Left cardiac atrium (tissue), 4 donors: ENCODE data around the gene VGLL2. TPM values are rescaled to one million over a fixed set of nuclear protein-coding genes. Genes with fewer than 3 reads are reported as not detected.
A peak's percentile ranks its signal among the peaks of the same experiment; 100 is the strongest.
"Not testable (repeated sequence)": the region's sequence is repeated elsewhere in the genome, so short reads cannot be mapped to it uniquely, and the experiment has no call there.

ENCODE experiments used
- ATAC-seq, 2 donors: fragments of 200-7000 bp; cut with Tn5 transposase; one replicate each; pipeline ENCODE4 v1.9.1; 2020; ENCODE audit warnings: mild to moderate bottlenecking in 2 of 2, moderate library complexity in 2 of 2
- DNase-seq: peaks from one replicate; pipeline ENCODE4 v3.0.0-alpha.2; 2020
- intact Hi-C, 2 donors: fragments of 100-400 bp; cut with DNase I; formaldehyde crosslinking; loops; one replicate each; pipeline versions ENCODE4 v1.14.1 to v1.15.1; 2022 to 2023
- long read RNA-seq: library from polyadenylated mRNA; unstranded; transcript quantifications from one replicate; pipeline ENCODE4 v2.0.0, GENCODE V29; 2021
- total RNA-seq, 2 donors: library from RNA; stranded (reverse); fragmentation: NEBNext Ultra II Directional; extraction: Animal tissue kit (Norgen Biotek cat#: 25700); gene quantifications; one replicate each; pipeline ENCODE4 v1.2.1, GENCODE V29; 2021
- donor health status: DM: no; HTN: yes; CAD: no.
- donor health status: DM: no; HTN: yes; CAD: no; lungs with severe emphysema.
- donor health status: DM: yes; HTN: yes; CAD: no.
- donor health status: Dilated cardiomyopathy.

VGLL2 gene
- total RNA-seq = 1 to 10 TPM in 1 of 2 donors, under 1 TPM in 1; 0.26 to 1.7 TPM
- long read RNA-seq = 0 reads

- ATAC-seq = peak; percentile 79 to 90
- DNase-seq = peak; percentile 49
- intact Hi-C loops = no loop called here
Observed at GRCh38 chr6:117265410-117266256, at the start of gene VGLL2. VGLL2 (plus strand) TSS chr6:117265558; CDS start chr6:117265764, 206 bp downstream.

GRCh38 chr6:117222861-117223260 lies 42.5 kb upstream of the VGLL2 start:
- intact Hi-C loops = no loop called here
- ATAC-seq (no peak), DNase-seq (no peak)

- DNase-seq (no peak), ATAC-seq (no peak)
- intact Hi-C loops = no loop called here
Observed at GRCh38 chr6:117226778-117227177, 38.6 kb upstream of the VGLL2 start.

- peak in 1 of 2 donors; percentile 27 for ATAC-seq
- intact Hi-C loops = no loop called here
Observed at GRCh38 chr6:117227245-117227962, 38.0 kb upstream of the VGLL2 start.

GRCh38 chr6:117228202-117228601 lies 37.2 kb upstream of the VGLL2 start:
- ATAC-seq (peak in 1 of 2 donors; percentile 49), DNase-seq (no peak)
- intact Hi-C loops = no loop called here

More at GRCh38 chr6:117227245-117227962, 38.0 kb upstream of the VGLL2 start:
- DNase-seq = no peak

GRCh38 chr6:117229870-117230269 lies 35.5 kb upstream of the VGLL2 start:
- ATAC-seq (no peak), DNase-seq (no peak)
- intact Hi-C loops = no loop called here

- DNase-seq (no peak), ATAC-seq (no peak)
- intact Hi-C loops = no loop called here
Observed at GRCh38 chr6:117231466-117231865, 33.9 kb upstream of the VGLL2 start.

- ATAC-seq = no peak
- intact Hi-C loops = no loop called here
Observed at GRCh38 chr6:117232196-117232595, 33.2 kb upstream of the VGLL2 start.

GRCh38 chr6:117233145-117233544 lies 32.2 kb upstream of the VGLL2 start:
- ATAC-seq = peak in 1 of 2 donors; percentile 81

More at GRCh38 chr6:117232196-117232595, 33.2 kb upstream of the VGLL2 start:
- no peak for DNase-seq

GRCh38 chr6:117237561-117237960 lies 27.8 kb upstream of the VGLL2 start:
- ATAC-seq = no peak
- intact Hi-C loops = no loop called here
- no peak for DNase-seq

More at GRCh38 chr6:117233145-117233544, 32.2 kb upstream of the VGLL2 start:
- intact Hi-C loops = no loop called here
- no peak for DNase-seq

GRCh38 chr6:117244571-117244970 lies 20.8 kb upstream of the VGLL2 start:
- DNase-seq, ATAC-seq, intact Hi-C loops: not testable (repeated sequence)

GRCh38 chr6:117244979-117245378 lies 20.4 kb upstream of the VGLL2 start:
- intact Hi-C loops, ATAC-seq, DNase-seq: not testable (repeated sequence)

GRCh38 chr6:117253785-117254184 lies 11.6 kb upstream of the VGLL2 start:
- ATAC-seq (no peak), DNase-seq (no peak)
- intact Hi-C loops = no loop called here

- intact Hi-C loops = no loop called here
- no peak for ATAC-seq
- DNase-seq = no peak
Observed at GRCh38 chr6:117262799-117263198, 2.6 kb upstream of the VGLL2 start.

- DNase-seq = no peak
- ATAC-seq = no peak
- intact Hi-C loops = no loop called here
Observed at GRCh38 chr6:117263353-117263927, 1.9 kb upstream of the VGLL2 start.

GRCh38 chr6:117264369-117264691 lies 1.0 kb upstream of the VGLL2 start:
- intact Hi-C loops = no loop called here
- no peak for DNase-seq
- ATAC-seq = peak in 1 of 2 donors; percentile 13

GRCh38 chr6:117264692-117265409 lies 507 bp upstream of the VGLL2 start:
- intact Hi-C loops = no loop called here
- DNase-seq (no peak), ATAC-seq (peak; percentile 20 to 47)

- intact Hi-C loops = no loop called here
- ATAC-seq (no peak), DNase-seq (no peak)
Observed at GRCh38 chr6:117266257-117267053, 1.1 kb downstream of the VGLL2 start.

- ATAC-seq (no peak), DNase-seq (no peak)
- intact Hi-C loops = no loop called here
Observed at GRCh38 chr6:117267054-117267347, 1.6 kb downstream of the VGLL2 start.
